HEK293 (cell line): ENCODE results near the gene NIPBL.

Experiments
- CTCF ChIA-PET: fragments of 350-600 bp; formaldehyde crosslinking; extraction: SDS; loops from one replicate; lab custom pipeline; 2021; ENCODE audit warnings: antibody characterized with exemption; lab: Yijun Ruan, JAX
- POLR2A ChIA-PET: fragments of 300-600 bp; formaldehyde crosslinking; extraction: SDS; loops from one replicate; lab custom pipeline; 2020; ENCODE audit warnings: antibody characterized with exemption, inconsistent platforms; lab: Yijun Ruan, JAX
- H3K27ac ChIP-seq: fragments of 200-500 bp; sonication (Bioruptor generic); 2 replicates; pipeline ENCODE4 v1.5.1; 2014; ENCODE audit warnings: low read depth, low read length, control low read depth, inconsistent platforms; ENCODE audit errors: extremely low read depth
- H3K36me3 ChIP-seq, 2 experiments: fragments of 200-500 bp in 1 of 2; sonication (Bioruptor generic) in 1 of 2; 1 replicate in 1 of 2; 2 replicates in 1 of 2; pipeline ENCODE4 v1.5.1; 2014 to 2017; ENCODE audit warnings: inconsistent platforms in 2 of 2, low read length in 2 of 2; ENCODE audit not compliant: control insufficient read depth in 2 of 2, insufficient read depth in 1 of 2
- H3K4me1 ChIP-seq: fragments of 200-500 bp; sonication (Bioruptor generic); 2 replicates; pipeline ENCODE4 v1.5.1; 2014; ENCODE audit warnings: mild to moderate bottlenecking, low read length, inconsistent platforms; ENCODE audit not compliant: control insufficient read depth, insufficient read depth
- H3K4me3 ChIP-seq: 2 replicates; pipeline ENCODE4 v1.5.1; 2011; ENCODE audit warnings: low read depth, mild to moderate bottlenecking, control low read depth, low read length, moderate library complexity
- H3K9me3 ChIP-seq: fragments of 200-500 bp; sonication (Bioruptor generic); 2 replicates; pipeline ENCODE4 v1.5.1; 2014; ENCODE audit warnings: low read depth, low read length, inconsistent platforms; ENCODE audit not compliant: control insufficient read depth, insufficient read depth
- IKZF3 ChIP-seq: fragments of 450-650 bp; IDR thresholded peaks from 2 replicates; pipeline ENCODE4 v1.5.0; 2018; ENCODE audit warnings: missing biosample characterization, mild to moderate bottlenecking, missing genetic modification characterization, moderate library complexity
- KLF8 ChIP-seq: fragments of 450-650 bp; formaldehyde crosslinking; IDR thresholded peaks from 2 replicates; pipeline ENCODE4 v1.5.1; 2016; ENCODE audit warnings: missing biosample characterization, missing genetic modification characterization
- KLF9 ChIP-seq: fragments of 450-650 bp; formaldehyde crosslinking; IDR thresholded peaks from 2 replicates; pipeline ENCODE4 v1.5.1; 2016; ENCODE audit warnings: missing biosample characterization, missing genetic modification characterization, low read depth
- OVOL3 ChIP-seq: fragments of 450-650 bp; formaldehyde crosslinking; IDR thresholded peaks from 2 replicates; pipeline ENCODE4 v1.5.1; 2016; ENCODE audit warnings: missing biosample characterization, missing genetic modification characterization
- SETDB1 ChIP-seq: IDR thresholded peaks from one replicate; pipeline ENCODE4 v1.6.1; 2017; ENCODE audit warnings: mild to moderate bottlenecking, low read length, moderate library complexity, mixed read lengths; ENCODE audit not compliant: insufficient read length
- SP3 ChIP-seq: fragments of 450-650 bp; formaldehyde crosslinking; IDR thresholded peaks from 2 replicates; pipeline ENCODE4 v1.5.1; 2016; ENCODE audit warnings: missing biosample characterization, missing genetic modification characterization
- ZEB2 ChIP-seq: fragments of 450-650 bp; formaldehyde crosslinking; IDR thresholded peaks from 2 replicates; pipeline ENCODE4 v1.5.1; 2016; ENCODE audit warnings: missing biosample characterization, missing genetic modification characterization
- ZNF174 ChIP-seq: fragments of 450-650 bp; formaldehyde crosslinking; IDR thresholded peaks from 2 replicates; pipeline ENCODE4 v1.5.0; 2017; ENCODE audit warnings: missing biosample characterization, mild to moderate bottlenecking, missing genetic modification characterization
- ZNF624 ChIP-seq: fragments of 450-650 bp; formaldehyde crosslinking; IDR thresholded peaks from 2 replicates; pipeline ENCODE4 v1.5.1; 2017; ENCODE audit warnings: missing biosample characterization, missing genetic modification characterization
- TF ChIP-seq, protein P1 (sequence below): fragments of 450-650 bp; formaldehyde crosslinking; IDR thresholded peaks from 2 replicates; pipeline ENCODE4 v1.5.1; 2016; ENCODE audit warnings: missing biosample characterization, missing genetic modification characterization, borderline replicate concordance
- TF ChIP-seq, protein P2 (sequence below): fragments of 450-650 bp; formaldehyde crosslinking; IDR thresholded peaks from 2 replicates; pipeline ENCODE4 v1.5.1; 2017; ENCODE audit warnings: missing biosample characterization, missing genetic modification characterization
- TF ChIP-seq, protein P3 (sequence below): fragments of 450-650 bp; formaldehyde crosslinking; conservative IDR thresholded peaks from 2 replicates; pipeline ENCODE4 v1.5.1; 2016; ENCODE audit warnings: low read depth, missing biosample characterization, missing genetic modification characterization
- TF ChIP-seq, protein P4 (sequence below): fragments of 450-650 bp; formaldehyde crosslinking; IDR thresholded peaks from 2 replicates; pipeline ENCODE4 v1.5.1; 2016; ENCODE audit warnings: missing biosample characterization, missing genetic modification characterization
- TF ChIP-seq, protein P5 (sequence below): fragments of 450-650 bp; formaldehyde crosslinking; IDR thresholded peaks from 2 replicates; pipeline ENCODE4 v1.5.1; 2016; ENCODE audit warnings: missing biosample characterization, missing genetic modification characterization
- TF ChIP-seq, protein P6 (sequence below): fragments of 450-650 bp; formaldehyde crosslinking; IDR thresholded peaks from 2 replicates; pipeline ENCODE4 v1.5.1; 2016; ENCODE audit warnings: missing biosample characterization, missing genetic modification characterization

The NIPBL gene

DNA sequence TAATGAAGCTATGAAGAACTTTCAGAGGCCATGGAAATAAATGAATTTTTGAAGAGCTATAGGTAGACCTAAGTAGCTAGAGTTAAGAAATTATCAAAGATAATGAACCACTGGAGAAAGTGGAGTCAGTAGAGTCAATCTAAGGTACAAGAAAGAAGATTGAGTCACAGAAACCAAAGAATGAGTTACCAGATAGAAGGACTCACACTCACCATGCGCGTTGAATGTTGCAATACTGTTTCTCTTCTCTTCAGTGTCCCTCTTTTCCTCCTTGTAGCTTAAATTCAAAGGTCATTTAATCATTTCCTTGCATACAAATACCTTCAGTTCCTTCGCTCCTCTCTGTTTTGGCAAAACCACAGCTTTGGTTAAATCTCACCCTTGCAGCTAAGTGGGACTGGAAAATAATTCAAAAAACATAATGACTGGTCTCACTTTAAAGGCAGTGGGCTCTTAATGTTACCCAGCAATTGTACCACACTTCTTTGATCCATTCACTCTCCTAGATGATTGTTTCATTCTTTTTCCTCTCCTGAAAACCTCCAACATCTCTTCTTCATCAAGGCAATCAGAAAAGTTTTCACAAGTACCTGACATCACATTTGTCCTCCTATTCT is 58.3 kb downstream of the NIPBL start:
- Histone ChIP-seq H3K4me3 (no peak overlapping the region), H3K36me3 (no peaks in the 10 kb centered on the region), H3K4me1 (peaks cover 19% of the 10 kb centered on the region), H3K27ac (no peak overlapping the region), H3K9me3 (no peaks in the 10 kb centered on the region)
- CTCF ChIA-PET = interaction anchor here (0.6 to 3.8 kb wide), 2 partner anchors 11 to 20 kb away, joined by 3 to 18 read pairs; no protein-coding TSS in a partner anchor
- POLR2A ChIA-PET = no interaction called here
- TF ChIP-seq SP3 (tag by site-specific recombination) = no peak
- TF ChIP-seq ZNF624 = no peak
- TF ChIP-seq, protein P1, sequence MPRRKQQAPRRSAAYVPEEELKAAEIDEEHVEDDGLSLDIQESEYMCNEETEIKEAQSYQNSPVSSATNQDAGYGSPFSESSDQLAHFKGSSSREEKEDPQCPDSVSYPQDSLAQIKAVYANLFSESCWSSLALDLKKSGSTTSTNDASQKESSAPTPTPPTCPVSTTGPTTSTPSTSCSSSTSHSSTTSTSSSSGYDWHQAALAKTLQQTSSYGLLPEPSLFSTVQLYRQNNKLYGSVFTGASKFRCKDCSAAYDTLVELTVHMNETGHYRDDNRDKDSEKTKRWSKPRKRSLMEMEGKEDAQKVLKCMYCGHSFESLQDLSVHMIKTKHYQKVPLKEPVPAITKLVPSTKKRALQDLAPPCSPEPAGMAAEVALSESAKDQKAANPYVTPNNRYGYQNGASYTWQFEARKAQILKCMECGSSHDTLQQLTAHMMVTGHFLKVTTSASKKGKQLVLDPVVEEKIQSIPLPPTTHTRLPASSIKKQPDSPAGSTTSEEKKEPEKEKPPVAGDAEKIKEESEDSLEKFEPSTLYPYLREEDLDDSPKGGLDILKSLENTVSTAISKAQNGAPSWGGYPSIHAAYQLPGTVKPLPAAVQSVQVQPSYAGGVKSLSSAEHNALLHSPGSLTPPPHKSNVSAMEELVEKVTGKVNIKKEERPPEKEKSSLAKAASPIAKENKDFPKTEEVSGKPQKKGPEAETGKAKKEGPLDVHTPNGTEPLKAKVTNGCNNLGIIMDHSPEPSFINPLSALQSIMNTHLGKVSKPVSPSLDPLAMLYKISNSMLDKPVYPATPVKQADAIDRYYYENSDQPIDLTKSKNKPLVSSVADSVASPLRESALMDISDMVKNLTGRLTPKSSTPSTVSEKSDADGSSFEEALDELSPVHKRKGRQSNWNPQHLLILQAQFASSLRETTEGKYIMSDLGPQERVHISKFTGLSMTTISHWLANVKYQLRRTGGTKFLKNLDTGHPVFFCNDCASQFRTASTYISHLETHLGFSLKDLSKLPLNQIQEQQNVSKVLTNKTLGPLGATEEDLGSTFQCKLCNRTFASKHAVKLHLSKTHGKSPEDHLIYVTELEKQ = no peak
- TF ChIP-seq, protein P2, sequence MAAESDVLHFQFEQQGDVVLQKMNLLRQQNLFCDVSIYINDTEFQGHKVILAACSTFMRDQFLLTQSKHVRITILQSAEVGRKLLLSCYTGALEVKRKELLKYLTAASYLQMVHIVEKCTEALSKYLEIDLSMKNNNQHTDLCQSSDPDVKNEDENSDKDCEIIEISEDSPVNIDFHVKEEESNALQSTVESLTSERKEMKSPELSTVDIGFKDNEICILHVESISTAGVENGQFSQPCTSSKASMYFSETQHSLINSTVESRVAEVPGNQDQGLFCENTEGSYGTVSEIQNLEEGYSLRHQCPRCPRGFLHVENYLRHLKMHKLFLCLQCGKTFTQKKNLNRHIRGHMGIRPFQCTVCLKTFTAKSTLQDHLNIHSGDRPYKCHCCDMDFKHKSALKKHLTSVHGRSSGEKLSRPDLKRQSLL (tag by site-specific recombination) = no peak

DNA sequence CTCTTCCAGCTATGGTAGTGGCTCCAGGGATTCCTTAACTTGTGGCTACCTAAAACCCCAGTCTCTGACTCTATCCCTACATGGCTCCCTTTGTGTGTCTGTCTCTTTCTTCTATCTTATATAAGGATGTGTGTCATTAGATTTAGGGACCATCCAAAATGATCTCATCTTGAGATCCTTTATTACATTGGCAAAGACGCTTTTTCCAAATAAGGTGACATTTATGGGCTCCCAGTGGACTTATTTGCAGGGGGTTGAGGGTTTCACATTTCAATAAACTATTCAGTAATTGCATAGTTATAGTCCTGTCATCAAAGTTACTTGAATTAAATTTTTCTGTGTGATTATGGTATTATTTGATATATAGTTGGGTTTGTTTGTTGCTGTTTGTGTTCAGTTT is 59.2 kb downstream of the NIPBL start:
- ChIA-PET CTCF (interaction anchor here (3.8 kb wide), 1 partner anchor 10 kb away, joined by 18 read pairs; no protein-coding TSS in a partner anchor), POLR2A (no interaction called here)
- Histone ChIP-seq H3K27ac (no peak overlapping the region), H3K4me1 (peaks cover 23% of the 10 kb centered on the region; the same call in 1 of the 2 replicates), H3K4me3 (no peak overlapping the region), H3K9me3 (no peaks in the 10 kb centered on the region), H3K36me3 (no peaks in the 10 kb centered on the region)
- TF ChIP-seq ZNF174 (tag by site-specific recombination) = no peak
- TF ChIP-seq, protein P3, sequence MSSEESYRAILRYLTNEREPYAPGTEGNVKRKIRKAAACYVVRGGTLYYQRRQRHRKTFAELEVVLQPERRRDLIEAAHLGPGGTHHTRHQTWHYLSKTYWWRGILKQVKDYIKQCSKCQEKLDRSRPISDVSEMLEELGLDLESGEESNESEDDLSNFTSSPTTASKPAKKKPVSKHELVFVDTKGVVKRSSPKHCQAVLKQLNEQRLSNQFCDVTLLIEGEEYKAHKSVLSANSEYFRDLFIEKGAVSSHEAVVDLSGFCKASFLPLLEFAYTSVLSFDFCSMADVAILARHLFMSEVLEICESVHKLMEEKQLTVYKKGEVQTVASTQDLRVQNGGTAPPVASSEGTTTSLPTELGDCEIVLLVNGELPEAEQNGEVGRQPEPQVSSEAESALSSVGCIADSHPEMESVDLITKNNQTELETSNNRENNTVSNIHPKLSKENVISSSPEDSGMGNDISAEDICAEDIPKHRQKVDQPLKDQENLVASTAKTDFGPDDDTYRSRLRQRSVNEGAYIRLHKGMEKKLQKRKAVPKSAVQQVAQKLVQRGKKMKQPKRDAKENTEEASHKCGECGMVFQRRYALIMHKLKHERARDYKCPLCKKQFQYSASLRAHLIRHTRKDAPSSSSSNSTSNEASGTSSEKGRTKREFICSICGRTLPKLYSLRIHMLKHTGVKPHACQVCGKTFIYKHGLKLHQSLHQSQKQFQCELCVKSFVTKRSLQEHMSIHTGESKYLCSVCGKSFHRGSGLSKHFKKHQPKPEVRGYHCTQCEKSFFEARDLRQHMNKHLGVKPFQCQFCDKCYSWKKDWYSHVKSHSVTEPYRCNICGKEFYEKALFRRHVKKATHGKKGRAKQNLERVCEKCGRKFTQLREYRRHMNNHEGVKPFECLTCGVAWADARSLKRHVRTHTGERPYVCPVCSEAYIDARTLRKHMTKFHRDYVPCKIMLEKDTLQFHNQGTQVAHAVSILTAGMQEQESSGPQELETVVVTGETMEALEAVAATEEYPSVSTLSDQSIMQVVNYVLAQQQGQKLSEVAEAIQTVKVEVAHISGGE (tag by site-specific recombination) = no peak
- TF ChIP-seq ZEB2 = peak; percentile 73
- TF ChIP-seq, protein P4, sequence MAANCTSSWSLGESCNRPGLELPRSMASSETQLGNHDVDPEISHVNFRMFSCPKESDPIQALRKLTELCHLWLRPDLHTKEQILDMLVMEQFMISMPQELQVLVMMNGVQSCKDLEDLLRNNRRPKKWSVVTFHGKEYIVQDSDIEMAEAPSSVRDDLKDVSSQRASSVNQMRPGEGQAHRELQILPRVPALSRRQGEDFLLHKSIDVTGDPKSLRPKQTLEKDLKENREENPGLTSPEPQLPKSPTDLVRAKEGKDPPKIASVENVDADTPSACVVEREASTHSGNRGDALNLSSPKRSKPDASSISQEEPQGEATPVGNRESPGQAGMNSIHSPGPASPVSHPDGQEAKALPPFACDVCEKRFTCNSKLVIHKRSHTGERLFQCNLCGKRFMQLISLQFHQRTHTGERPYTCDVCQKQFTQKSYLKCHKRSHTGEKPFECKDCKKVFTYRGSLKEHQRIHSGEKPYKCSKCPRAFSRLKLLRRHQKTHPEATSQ (tag by site-specific recombination) = no peak
- TF ChIP-seq KLF8 = no peak; the same call in 1 of the 2 replicates
- TF ChIP-seq SETDB1 = no peak
- no peak for TF ChIP-seq OVOL3 (tag by site-specific recombination)
- TF ChIP-seq, protein P5, sequence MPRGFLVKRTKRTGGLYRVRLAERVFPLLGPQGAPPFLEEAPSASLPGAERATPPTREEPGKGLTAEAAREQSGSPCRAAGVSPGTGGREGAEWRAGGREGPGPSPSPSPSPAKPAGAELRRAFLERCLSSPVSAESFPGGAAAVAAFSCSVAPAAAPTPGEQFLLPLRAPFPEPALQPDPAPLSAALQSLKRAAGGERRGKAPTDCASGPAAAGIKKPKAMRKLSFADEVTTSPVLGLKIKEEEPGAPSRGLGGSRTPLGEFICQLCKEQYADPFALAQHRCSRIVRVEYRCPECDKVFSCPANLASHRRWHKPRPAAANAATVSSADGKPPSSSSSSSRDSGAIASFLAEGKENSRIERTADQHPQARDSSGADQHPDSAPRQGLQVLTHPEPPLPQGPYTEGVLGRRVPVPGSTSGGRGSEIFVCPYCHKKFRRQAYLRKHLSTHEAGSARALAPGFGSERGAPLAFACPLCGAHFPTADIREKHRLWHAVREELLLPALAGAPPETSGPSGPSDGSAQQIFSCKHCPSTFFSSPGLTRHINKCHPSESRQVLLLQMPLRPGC (tag by site-specific recombination) = no peak
- TF ChIP-seq IKZF3 = peak; percentile 81
- TF ChIP-seq, protein P6, sequence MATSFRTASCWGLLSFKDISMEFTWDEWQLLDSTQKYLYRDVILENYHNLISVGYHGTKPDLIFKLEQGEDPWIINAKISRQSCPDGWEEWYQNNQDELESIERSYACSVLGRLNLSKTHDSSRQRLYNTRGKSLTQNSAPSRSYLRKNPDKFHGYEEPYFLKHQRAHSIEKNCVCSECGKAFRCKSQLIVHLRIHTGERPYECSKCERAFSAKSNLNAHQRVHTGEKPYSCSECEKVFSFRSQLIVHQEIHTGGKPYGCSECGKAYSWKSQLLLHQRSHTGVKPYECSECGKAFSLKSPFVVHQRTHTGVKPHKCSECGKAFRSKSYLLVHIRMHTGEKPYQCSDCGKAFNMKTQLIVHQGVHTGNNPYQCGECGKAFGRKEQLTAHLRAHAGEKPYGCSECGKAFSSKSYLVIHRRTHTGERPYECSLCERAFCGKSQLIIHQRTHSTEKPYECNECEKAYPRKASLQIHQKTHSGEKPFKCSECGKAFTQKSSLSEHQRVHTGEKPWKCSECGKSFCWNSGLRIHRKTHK (tag by site-specific recombination) = no peak
- no peak for TF ChIP-seq KLF9
